Liver (tissue), 9 donors: ENCODE data around the gene TMEM91. TPM values are rescaled to one million over a fixed set of nuclear protein-coding genes. Genes with fewer than 3 reads are reported as not detected.

Experiments
- DNase-seq: peaks from one replicate; pipeline ENCODE4 v3.0.0-alpha.2; 2017; ENCODE audit warnings: low spot score
- H3K27ac ChIP-seq, 2 donors: one replicate each; pipeline ENCODE4 v1.7.0; 2013; ENCODE audit warnings: inconsistent platforms in 2 of 2, low read length in 2 of 2, control low read depth in 1 of 2, low read depth in 1 of 2, mild to moderate bottlenecking in 1 of 2
- H3K27me3 ChIP-seq, 4 donors: one replicate each; pipeline versions ENCODE4 v1.6.1 to v1.7.0; 2013; ENCODE audit warnings: low read length in 3 of 4, inconsistent platforms in 1 of 4, mild to moderate bottlenecking in 1 of 4, moderate library complexity in 1 of 4; ENCODE audit not compliant: control insufficient read depth in 4 of 4, insufficient read depth in 4 of 4
- H3K36me3 ChIP-seq, 4 donors: one replicate each; pipeline versions ENCODE4 v1.6.1 to v1.7.0; 2013; ENCODE audit warnings: low read length in 3 of 4, mild to moderate bottlenecking in 3 of 4, low read depth in 1 of 4, moderate library complexity in 1 of 4; ENCODE audit not compliant: control insufficient read depth in 4 of 4, insufficient read depth in 3 of 4
- H3K4me1 ChIP-seq, 4 donors: one replicate each; pipeline versions ENCODE4 v1.6.1 to v1.7.0; 2013; ENCODE audit warnings: low read length in 3 of 4, mild to moderate bottlenecking in 3 of 4, moderate library complexity in 1 of 4; ENCODE audit not compliant: control insufficient read depth in 4 of 4, insufficient read depth in 4 of 4
- H3K4me3 ChIP-seq, 3 donors: one replicate each; pipeline versions ENCODE4 v1.6.1 to v1.7.0; 2013; ENCODE audit warnings: low read length in 3 of 3, control low read depth in 1 of 3, low read depth in 1 of 3, mild to moderate bottlenecking in 1 of 3
- H3K9ac ChIP-seq, 2 donors: one replicate each; pipeline ENCODE4 v1.7.0; 2013; ENCODE audit warnings: low read length in 2 of 2, mild to moderate bottlenecking in 2 of 2, moderate library complexity in 2 of 2, control low read depth in 1 of 2, low read depth in 1 of 2
- H3K9me3 ChIP-seq, 4 donors: one replicate each; pipeline versions ENCODE4 v1.6.1 to v1.7.0; 2013; ENCODE audit warnings: low read length in 3 of 4; ENCODE audit not compliant: control insufficient read depth in 4 of 4
- ATF3 ChIP-seq: IDR thresholded peaks from 2 replicates; pipeline ENCODE4 v1.6.1; 2016; ENCODE audit warnings: antibody characterized with exemption
- CTCF ChIP-seq: fragments of 150-350 bp; IDR thresholded peaks from 2 replicates; pipeline ENCODE4 v1.5.1; 2017; ENCODE audit warnings: improper control_type of control experiment, low read depth, low read length; ENCODE audit not compliant: missing input control
- EGR1 ChIP-seq, 2 donors: IDR thresholded peaks; 2 replicates each; pipeline ENCODE4 v1.6.1; 2016 to 2018; ENCODE audit warnings: antibody characterized with exemption in 2 of 2, low read depth in 2 of 2
- FOXA1 ChIP-seq: IDR thresholded peaks from 2 replicates; pipeline ENCODE4 v1.6.1; 2016; ENCODE audit warnings: antibody characterized with exemption
- FOXA2 ChIP-seq: IDR thresholded peaks from 2 replicates; pipeline ENCODE4 v1.6.1; 2016; ENCODE audit warnings: antibody characterized with exemption
- GABPA ChIP-seq, 2 donors: IDR thresholded peaks in 1 of 2; conservative IDR thresholded peaks in 1 of 2; 2 replicates each; pipeline ENCODE4 v1.6.1; 2016; ENCODE audit warnings: antibody characterized with exemption in 2 of 2, mild to moderate bottlenecking in 1 of 2, moderate library complexity in 1 of 2
- HNF4A ChIP-seq, 2 donors: conservative IDR thresholded peaks; 2 replicates each; pipeline ENCODE4 v1.6.1; 2016; ENCODE audit warnings: antibody characterized with exemption in 2 of 2, mild to moderate bottlenecking in 2 of 2
- HNF4G ChIP-seq: IDR thresholded peaks from 2 replicates; pipeline ENCODE4 v1.6.1; 2016; ENCODE audit warnings: antibody characterized with exemption
- JUND ChIP-seq, 2 donors: IDR thresholded peaks; 2 replicates each; pipeline ENCODE4 v1.6.1; 2016; ENCODE audit warnings: antibody characterized with exemption in 2 of 2
- MAX ChIP-seq: IDR thresholded peaks from 2 replicates; pipeline ENCODE4 v1.6.1; 2016; ENCODE audit warnings: antibody characterized with exemption
- NR2F2 ChIP-seq: IDR thresholded peaks from 2 replicates; pipeline ENCODE4 v1.6.1; 2016; ENCODE audit warnings: antibody characterized with exemption
- RAD21 ChIP-seq, 2 donors: IDR thresholded peaks; 2 replicates each; pipeline ENCODE4 v1.6.1; 2016; ENCODE audit warnings: antibody characterized with exemption in 2 of 2, mild to moderate bottlenecking in 2 of 2
- REST ChIP-seq: IDR thresholded peaks from 2 replicates; pipeline ENCODE4 v1.6.1; 2016; ENCODE audit warnings: antibody characterized with exemption, mild to moderate bottlenecking
- RXRA ChIP-seq, 2 donors: IDR thresholded peaks; 2 replicates each; pipeline ENCODE4 v1.6.1; 2017 to 2018; ENCODE audit warnings: antibody characterized with exemption in 2 of 2, mild to moderate bottlenecking in 1 of 2
- SP1 ChIP-seq: IDR thresholded peaks from 2 replicates; pipeline ENCODE4 v1.6.1; 2018; ENCODE audit warnings: antibody characterized with exemption, mild to moderate bottlenecking
- TAF1 ChIP-seq: conservative IDR thresholded peaks from 2 replicates; pipeline ENCODE4 v1.6.1; 2016; ENCODE audit warnings: antibody characterized with exemption, mild to moderate bottlenecking
- YY1 ChIP-seq: IDR thresholded peaks from 2 replicates; pipeline ENCODE4 v1.6.1; 2016; ENCODE audit warnings: antibody characterized with exemption, mild to moderate bottlenecking
- ZBTB33 ChIP-seq: IDR thresholded peaks from 2 replicates; pipeline ENCODE4 v1.6.1; 2016; ENCODE audit warnings: antibody characterized with exemption
- WGBS: extraction: QIAGEN DNeasy Blood & Tissue Kit; methylation state at CpG from one replicate; pipeline ENCODE4 v1.1.7; 2013; 5-methylcytosine and 5-hydroxymethylcytosine counted together
- polyA plus RNA-seq, 2 donors: library from polyadenylated mRNA; stranded (reverse) in 1 of 2; unstranded in 1 of 2; fragments of 200-250 nt in 1 of 2; fragments of >200 nt in 1 of 2; fragmentation: Nextera tagmentation in 1 of 2; extraction: Ambion mirVana in 1 of 2; gene quantifications; one replicate each; pipeline versions ENCODE4 v1.2.1 to v1.2.3, GENCODE V29; 2013 to 2015
- total RNA-seq, 2 donors: library from RNA; depleted of rRNA; stranded (reverse); fragments of >200 nt; gene quantifications; one replicate each; pipeline ENCODE4 v1.2.3, GENCODE V29; 2014
- donor health status: healthy.
- donor health status: healthy.
- donor health status: healthy.
- donor health status: healthy.
- donor health status: healthy.

Gene TMEM91
- total and polyA plus RNA-seq, 4 donors: 1.6 to 4.0 (median 2.9) TPM

GRCh38 chr19:41405776-41406175 is 29.4 kb downstream of the TMEM91 start:
- 86% methylated on average over 6 of the region's 6 CpGs for WGBS
- Histone ChIP-seq H3K9me3 (no peaks in the 10 kb centered on the region), H3K36me3 (peaks cover 0 to 4% (median 1%) of the 10 kb centered on the region in 4 donors), H3K9ac (no peak overlapping the region), H3K27me3 (no peaks in the 10 kb centered on the region), H3K4me3 (no peak overlapping the region), H3K27ac (no peak overlapping the region), H3K4me1 (peaks cover 8 to 21% (median 14%) of the 10 kb centered on the region in 4 donors)
- DNase-seq: no peak
- TF ChIP-seq MAX: no peak
- TF ChIP-seq HNF4A (conservative IDR thresholded peaks at IDR 0.05): no peak
- no peak for TF ChIP-seq ZBTB33
- no peak for TF ChIP-seq RXRA (IDR thresholded peaks at IDR 0.05)
- TF ChIP-seq RAD21 (IDR thresholded peaks at IDR 0.05): no peak
- no peak for TF ChIP-seq CTCF
- TF ChIP-seq SP1: no peak
- TF ChIP-seq EGR1 (IDR thresholded peaks at IDR 0.05; ENCODE audit: low read depth in 2 of 2): no peak
- TF ChIP-seq FOXA1: no peak
- TF ChIP-seq HNF4G: no peak
- TF ChIP-seq REST: no peak
- no peak for TF ChIP-seq JUND (IDR thresholded peaks at IDR 0.05)
- TF ChIP-seq NR2F2: no peak
- no peak for TF ChIP-seq TAF1
- no peak for TF ChIP-seq ATF3
- no peak for TF ChIP-seq FOXA2
- TF ChIP-seq GABPA (IDR thresholded peaks at IDR 0.05 in 1 of 2, conservative IDR thresholded peaks at IDR 0.05 in 1 of 2): no peak
- no peak for TF ChIP-seq YY1
